IPS-18a (cell line): ENCODE results near the gene ABCG1.

ENCODE experiments used
- H3K27ac ChIP-seq: one replicate; pipeline ENCODE4 v1.5.1; 2013; ENCODE audit warnings: low read length
- H3K27me3 ChIP-seq: one replicate; pipeline ENCODE4 v1.6.1; 2013; ENCODE audit warnings: mild to moderate bottlenecking, low read length; ENCODE audit not compliant: control insufficient read depth, insufficient read depth
- H3K36me3 ChIP-seq: one replicate; pipeline ENCODE4 v1.6.1; 2013; ENCODE audit warnings: low read depth, low read length; ENCODE audit not compliant: control insufficient read depth
- H3K4me1 ChIP-seq: one replicate; pipeline ENCODE4 v1.6.1; 2013; ENCODE audit warnings: low read depth, low read length; ENCODE audit not compliant: control insufficient read depth
- H3K4me3 ChIP-seq: one replicate; pipeline ENCODE4 v1.5.1; 2013; ENCODE audit warnings: low read length
- H3K9ac ChIP-seq: one replicate; pipeline ENCODE4 v1.6.1; 2013; ENCODE audit warnings: mild to moderate bottlenecking, low read length, moderate library complexity
- H3K9me3 ChIP-seq: one replicate; pipeline ENCODE4 v1.6.1; 2013; ENCODE audit warnings: low read depth, low read length; ENCODE audit not compliant: control insufficient read depth

Gene ABCG1

DNA sequence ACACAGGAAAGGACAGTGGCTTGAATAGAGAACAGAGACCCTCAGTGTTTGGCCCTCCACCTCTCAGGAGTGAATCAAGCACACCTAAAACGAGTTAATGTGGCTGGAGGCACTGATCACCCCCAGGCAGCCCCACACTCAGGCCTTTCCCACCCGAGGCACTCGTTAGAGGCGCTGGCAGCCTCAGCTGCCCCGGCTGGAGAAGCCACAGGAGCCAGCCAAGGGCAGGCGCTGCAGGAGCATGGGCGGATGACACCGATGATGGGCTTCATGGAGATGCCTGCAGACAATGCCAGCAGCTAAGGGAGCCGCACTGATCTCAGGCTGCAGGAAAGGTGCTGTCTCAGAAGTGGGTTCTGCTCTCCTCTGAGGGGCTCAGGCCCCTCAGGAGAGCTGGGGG, 24.1 kb upstream of the ABCG1 start:
- Histone ChIP-seq H3K9me3 (no peaks in the 10 kb centered on the region), H3K27ac (no peak overlapping the region), H3K27me3 (no peaks in the 10 kb centered on the region), H3K4me3 (no peak overlapping the region), H3K36me3 (no peaks in the 10 kb centered on the region), H3K9ac (no peak overlapping the region), H3K4me1 (no peaks in the 10 kb centered on the region)

DNA sequence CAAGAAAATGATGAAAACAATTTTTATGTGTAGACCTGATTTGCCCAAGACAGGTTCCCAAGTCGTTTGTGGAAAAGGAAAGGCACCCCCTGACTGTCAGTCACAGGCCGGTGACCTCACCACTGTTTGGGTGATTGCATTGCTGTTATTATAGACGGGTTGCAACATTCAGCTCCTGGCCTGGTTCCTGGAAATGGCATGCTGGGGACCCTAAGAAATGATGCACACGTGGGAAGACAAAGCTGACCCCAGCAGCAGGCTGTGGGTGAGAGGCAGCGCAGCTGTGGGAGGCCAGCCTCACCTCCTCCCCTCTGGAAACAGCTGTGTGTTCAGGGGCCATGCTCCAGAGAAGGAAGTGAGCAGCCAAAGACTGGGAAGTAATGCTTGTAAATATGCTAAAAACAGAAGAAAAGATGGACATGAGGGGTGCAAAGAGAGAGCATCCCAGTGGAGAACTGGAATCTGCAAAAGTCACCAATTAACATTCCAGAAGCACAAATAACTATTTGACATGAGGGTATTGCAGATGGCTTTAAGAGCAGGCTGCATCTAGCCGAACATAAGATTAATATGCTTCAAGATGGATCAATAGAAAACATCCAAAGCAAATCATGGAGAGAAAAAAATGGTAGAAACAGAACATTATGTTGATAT, 23.4 kb upstream of the ABCG1 start:
- Histone ChIP-seq H3K36me3 (no peaks in the 10 kb centered on the region), H3K4me3 (no peak overlapping the region), H3K9me3 (no peaks in the 10 kb centered on the region), H3K27ac (no peak overlapping the region), H3K27me3 (no peaks in the 10 kb centered on the region), H3K9ac (no peak overlapping the region), H3K4me1 (no peaks in the 10 kb centered on the region)

DNA sequence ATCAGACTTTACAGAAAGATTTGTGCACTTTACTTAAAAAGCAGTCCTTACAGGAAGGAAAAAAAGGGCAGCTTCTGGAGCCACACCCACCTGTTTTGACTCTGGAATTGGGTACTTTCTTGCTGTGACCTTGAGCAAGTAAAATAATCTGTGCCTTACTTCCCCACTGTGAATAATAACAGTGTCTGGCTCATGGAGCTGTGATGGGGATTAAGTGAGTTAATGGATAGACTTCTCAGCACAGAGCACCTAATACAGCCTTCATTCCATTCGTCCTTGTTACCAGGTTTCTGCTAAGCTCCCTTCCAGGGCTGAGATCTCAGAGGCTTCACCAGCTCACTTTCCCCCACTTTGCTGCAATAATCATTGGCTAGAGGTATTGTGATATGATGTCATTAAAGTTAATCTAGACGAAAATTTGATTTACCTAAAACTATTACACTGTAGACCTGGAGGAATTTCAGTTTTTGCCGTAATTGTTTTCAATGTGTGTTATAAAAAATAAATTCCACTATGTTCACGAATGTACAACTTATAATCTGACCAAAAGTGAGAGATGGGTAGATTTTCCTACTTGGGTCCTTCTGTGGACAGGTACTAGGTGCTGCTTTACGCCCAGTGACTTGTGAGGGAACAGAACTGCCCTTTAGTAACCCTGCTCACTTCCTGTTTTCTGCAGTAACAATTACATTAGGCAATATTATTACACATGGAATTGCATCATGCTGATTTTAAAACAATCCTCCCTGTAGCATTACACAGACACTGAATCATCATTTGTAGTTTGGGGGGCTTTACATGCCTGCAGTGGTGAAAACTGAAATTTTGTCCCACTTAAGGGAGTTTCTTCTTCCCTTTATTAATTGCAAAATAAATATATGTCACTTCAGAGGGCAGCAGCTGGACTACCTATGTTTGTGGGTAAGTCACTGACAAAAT, 19.7 kb upstream of the ABCG1 start:
- Histone ChIP-seq H3K9ac (no peak overlapping the region), H3K36me3 (no peaks in the 10 kb centered on the region), H3K9me3 (no peaks in the 10 kb centered on the region), H3K4me1 (no peaks in the 10 kb centered on the region), H3K4me3 (no peak overlapping the region), H3K27ac (no peak overlapping the region), H3K27me3 (no peaks in the 10 kb centered on the region)

DNA sequence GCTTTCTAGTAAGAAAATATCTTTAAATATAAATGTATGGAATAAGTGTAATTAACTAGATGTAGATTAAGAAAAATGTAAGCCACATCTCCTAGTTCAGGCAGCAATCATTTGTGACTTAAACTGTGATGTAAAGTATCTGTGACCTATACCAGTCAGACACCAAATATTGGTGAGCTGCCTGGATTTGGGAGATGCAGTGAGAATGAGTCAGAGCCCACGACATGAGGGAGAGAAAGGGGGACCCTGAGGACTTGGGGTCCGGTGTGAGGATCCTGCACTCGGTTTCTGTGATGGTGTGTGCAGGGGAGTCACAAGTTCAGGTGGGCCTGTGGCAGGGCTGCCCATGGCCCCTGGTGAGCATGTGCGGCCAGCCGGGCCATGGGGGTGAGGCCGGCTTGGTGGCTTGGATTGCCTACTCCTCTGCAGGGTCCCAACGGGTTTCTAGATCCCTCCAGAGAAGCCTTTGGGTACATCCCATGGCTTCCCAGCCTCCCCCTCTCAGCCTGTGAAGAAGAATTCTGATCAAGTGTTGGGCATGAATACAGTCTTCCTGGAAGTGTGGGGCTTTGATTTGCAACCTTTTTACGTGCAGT, 19.0 kb upstream of the ABCG1 start:
- no peaks in the 10 kb centered on the region for H3K9me3 ChIP-seq
- no peaks in the 10 kb centered on the region for H3K27me3 ChIP-seq
- H3K4me3 ChIP-seq: no peak overlapping the region
- H3K9ac ChIP-seq: no peak overlapping the region
- H3K4me1 ChIP-seq: no peaks in the 10 kb centered on the region
- no peaks in the 10 kb centered on the region for H3K36me3 ChIP-seq
- no peak overlapping the region for H3K27ac ChIP-seq

DNA sequence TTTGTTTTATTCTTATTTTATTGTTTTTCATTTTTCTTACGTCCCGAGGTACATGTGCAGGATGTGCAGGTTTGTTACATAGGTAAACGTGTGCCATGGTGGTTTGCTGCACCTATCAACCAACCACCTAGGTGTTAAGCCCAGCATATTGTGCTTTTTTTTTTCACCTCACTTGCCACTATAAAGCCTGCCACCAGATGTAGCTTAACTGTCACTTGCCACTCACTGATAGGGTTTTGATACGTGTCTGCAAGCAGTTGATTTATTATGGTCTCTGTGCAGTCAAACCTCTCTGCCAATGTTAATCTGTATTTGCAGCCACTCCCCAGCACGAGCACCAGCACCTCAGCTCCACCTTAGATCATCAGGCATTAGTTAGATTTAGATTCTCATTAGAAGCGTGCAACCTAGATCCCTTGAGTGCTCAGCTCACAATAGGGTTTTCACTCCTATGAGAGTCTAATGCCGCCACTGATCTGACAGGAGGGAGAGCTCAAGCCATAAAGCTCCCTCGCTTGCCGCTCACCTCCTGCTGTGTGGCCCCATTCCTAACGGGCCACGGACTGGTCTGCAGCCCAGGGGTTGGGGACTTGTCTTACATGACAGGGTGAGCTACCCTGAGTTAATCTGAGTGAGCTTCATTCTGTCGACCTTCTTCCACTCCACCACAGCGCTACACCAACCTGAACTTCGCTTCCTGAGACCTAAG, 17.9 kb upstream of the ABCG1 start:
- Histone ChIP-seq H3K27ac (no peak overlapping the region), H3K27me3 (no peaks in the 10 kb centered on the region), H3K4me3 (no peak overlapping the region), H3K36me3 (no peaks in the 10 kb centered on the region), H3K4me1 (no peaks in the 10 kb centered on the region), H3K9me3 (no peaks in the 10 kb centered on the region), H3K9ac (no peak overlapping the region)

DNA sequence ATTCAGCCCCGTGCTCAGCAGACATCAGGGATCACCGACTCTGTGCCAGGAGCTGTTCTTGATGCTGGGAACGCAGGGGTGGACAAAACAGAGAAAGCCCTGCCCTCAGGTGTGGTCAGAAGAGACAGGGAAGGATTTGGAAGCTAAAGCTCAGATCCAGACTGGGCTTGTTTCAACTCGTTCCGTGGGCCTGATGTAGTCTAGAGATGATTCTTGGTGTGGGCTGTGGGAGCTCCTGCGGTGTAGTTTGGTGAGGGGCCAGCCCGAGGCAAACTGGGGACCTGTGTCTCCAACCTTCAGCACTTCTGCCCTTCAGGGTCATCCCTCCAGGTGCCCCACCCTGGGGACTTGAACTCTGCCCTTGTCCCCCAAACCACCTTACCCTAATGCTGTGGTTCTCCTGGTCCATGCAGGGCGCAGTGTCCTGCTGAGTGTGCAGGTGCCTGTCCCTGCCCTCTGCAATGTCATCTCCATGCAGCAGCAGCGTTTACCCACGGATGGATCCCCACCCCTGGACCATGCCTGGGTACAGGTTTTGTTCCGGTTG, 17.3 kb upstream of the ABCG1 start:
- H3K4me3 ChIP-seq: no peak overlapping the region
- no peaks in the 10 kb centered on the region for H3K36me3 ChIP-seq
- H3K9ac ChIP-seq: no peak overlapping the region
- H3K9me3 ChIP-seq: no peaks in the 10 kb centered on the region
- H3K27ac ChIP-seq: no peak overlapping the region
- H3K4me1 ChIP-seq: no peaks in the 10 kb centered on the region
- no peaks in the 10 kb centered on the region for H3K27me3 ChIP-seq

DNA sequence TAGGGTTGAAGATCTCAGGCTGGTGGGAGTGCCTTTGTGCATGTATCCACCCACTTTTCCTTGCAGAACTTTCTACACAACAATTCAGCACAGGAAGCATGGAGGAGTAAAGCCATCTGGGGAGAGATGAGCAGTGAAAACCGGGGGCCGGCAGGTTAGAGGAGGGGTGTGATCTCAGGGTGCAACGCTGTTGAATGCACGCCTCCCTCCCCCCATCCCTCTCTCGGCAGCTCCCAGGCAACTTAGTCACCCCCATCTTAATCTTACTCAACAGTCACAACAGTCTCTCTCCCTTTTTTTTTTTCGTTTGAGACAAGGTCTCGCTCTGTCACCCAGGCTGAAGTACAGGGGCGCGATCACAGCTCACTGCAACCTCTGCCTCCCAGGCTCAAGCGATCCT, 16.6 kb upstream of the ABCG1 start:
- H3K36me3 ChIP-seq: no peaks in the 10 kb centered on the region
- H3K9me3 ChIP-seq: no peaks in the 10 kb centered on the region
- H3K4me3 ChIP-seq: no peak overlapping the region
- H3K9ac ChIP-seq: no peak overlapping the region
- H3K4me1 ChIP-seq: no peaks in the 10 kb centered on the region
- no peaks in the 10 kb centered on the region for H3K27me3 ChIP-seq
- no peak overlapping the region for H3K27ac ChIP-seq

DNA sequence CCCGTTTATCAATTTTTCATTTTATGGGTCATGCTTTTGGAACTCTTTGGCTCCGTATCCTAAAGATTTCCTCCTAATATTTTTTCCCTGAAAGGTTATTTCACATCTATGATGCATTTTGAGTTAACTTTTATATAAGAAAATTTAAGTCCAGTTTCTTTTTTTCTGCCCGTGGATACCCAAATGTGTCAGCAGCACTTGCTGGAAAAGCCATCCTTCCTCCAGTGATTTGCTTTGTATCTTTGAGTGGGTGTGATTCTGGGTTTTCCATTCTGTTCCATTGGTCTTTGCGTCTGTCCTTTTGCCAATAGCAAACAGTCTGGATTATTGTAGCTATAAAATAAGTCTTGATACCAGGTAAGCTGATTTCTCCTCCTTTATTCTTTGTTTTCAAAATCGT, 15.6 kb upstream of the ABCG1 start:
- H3K4me3 ChIP-seq: no peak overlapping the region
- no peaks in the 10 kb centered on the region for H3K27me3 ChIP-seq
- no peaks in the 10 kb centered on the region for H3K36me3 ChIP-seq
- H3K9ac ChIP-seq: no peak overlapping the region
- H3K4me1 ChIP-seq: no peaks in the 10 kb centered on the region
- H3K27ac ChIP-seq: no peak overlapping the region
- no peaks in the 10 kb centered on the region for H3K9me3 ChIP-seq

DNA sequence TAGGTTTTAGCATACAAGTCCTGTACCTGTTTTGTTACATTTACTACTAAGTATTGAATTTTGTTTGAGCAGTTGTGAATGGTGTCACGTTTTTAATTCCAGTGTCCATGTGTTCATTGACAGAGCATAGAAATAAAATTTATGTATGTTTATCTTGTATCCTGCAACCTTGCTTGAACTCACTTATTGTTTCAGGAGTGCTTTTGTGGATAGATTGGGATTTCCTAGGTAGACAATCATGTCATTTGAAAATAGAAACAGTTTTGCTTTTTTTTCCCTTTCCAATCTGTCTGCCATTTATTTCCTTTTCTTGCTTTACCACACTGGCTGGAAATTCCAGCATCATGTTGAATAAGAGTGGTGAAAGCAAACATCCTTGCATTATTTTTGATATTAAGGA, 15.0 kb upstream of the ABCG1 start:
- no peaks in the 10 kb centered on the region for H3K27me3 ChIP-seq
- H3K9ac ChIP-seq: no peak overlapping the region
- no peaks in the 10 kb centered on the region for H3K9me3 ChIP-seq
- no peaks in the 10 kb centered on the region for H3K36me3 ChIP-seq
- H3K4me1 ChIP-seq: no peaks in the 10 kb centered on the region
- H3K4me3 ChIP-seq: no peak overlapping the region
- no peak overlapping the region for H3K27ac ChIP-seq

DNA sequence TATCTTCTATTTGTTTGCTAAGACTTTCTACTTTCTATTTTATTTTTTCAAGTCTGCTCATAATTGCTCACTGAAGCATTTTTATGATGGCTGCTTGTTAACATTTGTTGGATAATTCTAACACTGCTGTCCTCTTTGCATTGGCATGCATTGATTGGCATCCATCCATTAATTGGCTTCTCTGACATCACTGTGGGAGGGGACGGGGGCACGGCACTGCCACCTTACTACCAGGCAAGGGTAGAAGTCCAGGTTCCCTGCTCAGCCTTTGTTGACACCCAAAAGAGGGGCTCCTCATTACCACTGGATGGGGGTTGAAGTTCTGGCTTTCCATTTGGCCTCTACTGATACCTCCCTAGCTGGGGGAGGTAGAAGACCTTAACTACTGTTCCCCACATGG, 11.5 kb upstream of the ABCG1 start:
- Histone ChIP-seq H3K36me3 (no peaks in the 10 kb centered on the region), H3K27ac (no peak overlapping the region), H3K27me3 (no peaks in the 10 kb centered on the region), H3K9me3 (no peaks in the 10 kb centered on the region), H3K9ac (no peak overlapping the region), H3K4me1 (no peaks in the 10 kb centered on the region), H3K4me3 (no peak overlapping the region)

DNA sequence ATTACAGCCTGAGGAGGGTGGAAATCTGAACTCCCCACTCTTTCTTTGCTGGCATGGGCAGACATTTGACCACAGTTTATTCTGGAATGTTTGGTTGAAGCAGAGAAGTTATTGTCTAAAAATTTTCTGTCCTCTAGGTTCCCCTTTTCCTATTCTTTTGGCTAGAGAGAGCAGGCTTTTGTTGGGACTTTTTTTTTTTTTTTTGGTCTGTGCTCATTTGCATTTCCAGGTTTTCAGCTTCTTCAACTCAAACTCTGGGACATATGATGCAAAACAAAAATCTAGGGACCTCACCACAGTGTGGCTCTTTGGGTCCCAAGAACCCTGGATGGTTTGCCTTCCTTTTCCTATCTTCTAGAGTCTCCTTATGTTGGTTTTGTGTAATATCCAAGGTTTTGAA, 10.9 kb upstream of the ABCG1 start:
- Histone ChIP-seq H3K9me3 (no peaks in the 10 kb centered on the region), H3K27me3 (no peaks in the 10 kb centered on the region), H3K27ac (no peak overlapping the region), H3K36me3 (no peaks in the 10 kb centered on the region), H3K4me3 (no peak overlapping the region), H3K9ac (no peak overlapping the region), H3K4me1 (no peaks in the 10 kb centered on the region)
